ENCODE measurements around the gene NARS2.

- no peak for TF ChIP-seq CTCF (IDR thresholded peaks at IDR 0.05)
- TF ChIP-seq POLR2A (IDR thresholded peaks at IDR 0.05) = no peak
Measured at GRCh38 chr11:78562398-78562797, 12.3 kb downstream of the NARS2 start.
